Measurements from ENCODE around the gene RNF13.

DNA sequence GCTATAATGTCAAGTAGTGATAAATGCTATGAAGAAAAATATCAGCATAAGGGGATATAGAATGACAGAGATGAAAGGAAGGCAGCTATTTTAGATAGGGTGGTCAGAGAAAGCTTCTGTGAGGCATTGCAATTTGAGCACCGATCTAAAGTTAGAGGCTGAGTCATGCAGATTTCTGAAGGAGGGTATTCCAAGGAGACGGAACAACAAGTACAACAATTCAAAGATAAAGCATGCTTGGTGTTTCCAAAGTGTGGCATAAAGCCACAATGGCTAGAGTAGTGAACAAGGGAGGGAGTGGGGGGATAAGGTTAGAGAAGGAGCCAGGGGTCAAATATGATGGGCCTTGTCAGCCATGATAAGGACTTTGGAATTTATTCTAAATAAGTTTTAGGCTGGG lies 85.8 kb downstream of the RNF13 start:
- TF ChIP-seq GATA2 (IDR thresholded peaks at IDR 0.05; ENCODE audit: low read depth, low read length), result no peak
- no peak for TF ChIP-seq GATA3 (IDR thresholded peaks at IDR 0.05; ENCODE audit: low read depth, low read length)

Data from SH-SY5Y (cell line).